Bronchial epithelial cell (primary cell): ENCODE measurements around the gene OR5V1. TPM values are rescaled to one million over a fixed set of nuclear protein-coding genes. Genes with fewer than 3 reads are reported as not detected.
"Not testable (repeated sequence)": the region's sequence is repeated elsewhere in the genome, so short reads cannot be mapped to it uniquely, and the experiment has no call there.

Experiments
- DNase-seq: peaks from one replicate; pipeline ENCODE4 v3.0.0-alpha.2; 2010; ENCODE audit warnings: low read depth
- FAIRE-seq: peaks from 2 replicates; lab custom pipeline; 2011; peaks lifted over from hg19 to GRCh38; lab: Jason Lieb, UNC
- H3K27me3 ChIP-seq: 2 replicates; pipeline ENCODE4 v1.5.1; 2011; ENCODE audit warnings: low read length; ENCODE audit not compliant: control insufficient read depth, insufficient read depth
- H3K36me3 ChIP-seq: 2 replicates; pipeline ENCODE4 v1.5.1; 2011; ENCODE audit warnings: low read length; ENCODE audit not compliant: control insufficient read depth, insufficient read depth
- H3K4me3 ChIP-seq: 2 replicates; pipeline ENCODE4 v1.5.1; 2011; ENCODE audit warnings: mild to moderate bottlenecking, low read depth, low read length, control low read depth
- total RNA-seq: library from RNA; depleted of rRNA; stranded (reverse); fragments of >200 nt; gene quantifications from 2 replicates; pipeline ENCODE4 v1.2.1, GENCODE V29; 2014
- TF ChIP-seq, protein P1 (sequence below): IDR thresholded peaks from 2 replicates; pipeline ENCODE4 v1.5.1; 2011; ENCODE audit warnings: mild to moderate bottlenecking, moderate library complexity, low read length, control low read depth, inconsistent platforms; ENCODE audit not compliant: insufficient read depth, severe bottlenecking

OR5V1 gene
- total RNA-seq, 1 donor from 2014 or later = not detected

DNA sequence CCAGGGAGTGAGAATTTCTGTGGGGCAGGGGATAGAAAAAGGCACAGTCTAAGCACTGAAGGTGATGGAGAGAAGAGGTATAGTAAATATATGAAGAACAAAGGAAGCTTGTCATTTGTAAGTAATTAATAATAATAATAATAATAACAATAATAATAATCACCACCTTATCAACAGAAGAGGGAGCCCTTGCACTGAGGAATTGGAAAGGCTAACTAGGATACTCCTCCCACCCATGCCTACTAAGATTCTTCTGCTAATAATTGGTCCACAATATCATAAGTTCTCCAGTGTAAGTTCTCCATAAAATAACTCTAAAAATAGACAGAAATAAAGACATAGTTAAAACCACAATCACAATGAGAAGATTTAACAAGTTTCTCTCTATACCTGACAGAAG is 7.3 kb upstream of the OR5V1 start:
- DNase-seq = peak; percentile 49
- no peak for FAIRE-seq
- Histone ChIP-seq H3K4me3 (no peak overlapping the region), H3K36me3 (no peaks in the 10 kb centered on the region), H3K27me3 (no peaks in the 10 kb centered on the region)
- TF ChIP-seq, protein P1, sequence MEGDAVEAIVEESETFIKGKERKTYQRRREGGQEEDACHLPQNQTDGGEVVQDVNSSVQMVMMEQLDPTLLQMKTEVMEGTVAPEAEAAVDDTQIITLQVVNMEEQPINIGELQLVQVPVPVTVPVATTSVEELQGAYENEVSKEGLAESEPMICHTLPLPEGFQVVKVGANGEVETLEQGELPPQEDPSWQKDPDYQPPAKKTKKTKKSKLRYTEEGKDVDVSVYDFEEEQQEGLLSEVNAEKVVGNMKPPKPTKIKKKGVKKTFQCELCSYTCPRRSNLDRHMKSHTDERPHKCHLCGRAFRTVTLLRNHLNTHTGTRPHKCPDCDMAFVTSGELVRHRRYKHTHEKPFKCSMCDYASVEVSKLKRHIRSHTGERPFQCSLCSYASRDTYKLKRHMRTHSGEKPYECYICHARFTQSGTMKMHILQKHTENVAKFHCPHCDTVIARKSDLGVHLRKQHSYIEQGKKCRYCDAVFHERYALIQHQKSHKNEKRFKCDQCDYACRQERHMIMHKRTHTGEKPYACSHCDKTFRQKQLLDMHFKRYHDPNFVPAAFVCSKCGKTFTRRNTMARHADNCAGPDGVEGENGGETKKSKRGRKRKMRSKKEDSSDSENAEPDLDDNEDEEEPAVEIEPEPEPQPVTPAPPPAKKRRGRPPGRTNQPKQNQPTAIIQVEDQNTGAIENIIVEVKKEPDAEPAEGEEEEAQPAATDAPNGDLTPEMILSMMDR = peak; percentile 32

DNA sequence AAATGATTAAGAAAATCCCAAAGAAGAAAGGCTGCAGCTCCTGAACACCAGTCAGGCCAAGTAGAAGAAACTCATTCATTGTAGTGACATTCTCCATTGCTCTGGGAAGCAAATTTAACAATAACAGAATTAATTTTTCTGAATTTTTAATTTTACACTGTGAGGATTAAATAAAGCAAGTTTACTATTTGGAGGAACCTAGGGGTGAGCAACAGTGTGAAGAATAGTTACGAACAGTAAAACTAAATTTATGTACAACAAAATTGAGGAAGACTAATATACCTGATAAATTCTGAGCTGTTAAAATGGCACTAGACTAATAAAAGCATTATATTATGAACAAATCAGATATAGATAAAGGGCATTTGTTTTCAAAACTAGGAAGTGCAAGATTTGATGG is 6.5 kb upstream of the OR5V1 start, which contains the start of gene OR12D3:
Gene OR12D3 (minus strand): TSS at position 101 of the 400 bp plus-strand sequence. CDS start 4 bp downstream, at position 97.
- no peaks in the 10 kb centered on the region for H3K27me3 ChIP-seq
- FAIRE-seq (no peak), DNase-seq (no peak)
- H3K4me3 ChIP-seq = no peak within 1 kb of the TSS
- H3K36me3 ChIP-seq = no peaks in the 10 kb centered on the region
- TF ChIP-seq, protein P1 = no peak

DNA sequence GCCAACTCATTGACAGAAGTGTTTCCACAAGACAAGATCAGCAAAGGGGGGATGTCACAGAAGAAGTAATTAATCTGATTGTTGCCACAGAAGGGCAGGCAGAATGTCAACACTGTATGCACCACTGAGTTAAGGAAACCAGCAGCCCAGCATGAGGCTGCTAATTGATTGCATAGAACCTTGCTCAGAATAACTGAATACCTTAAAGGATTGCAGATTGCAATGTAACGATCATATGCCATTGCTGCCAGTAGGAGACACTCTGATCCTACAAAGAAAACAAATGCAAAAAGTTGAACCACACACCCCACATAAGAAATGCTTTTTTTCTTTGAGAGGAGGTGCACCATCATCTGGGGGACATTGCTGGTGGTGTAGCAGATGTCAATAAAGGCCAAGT is 13.1 kb downstream of the OR5V1 start:
- DNase-seq = no peak
- no peaks in the 10 kb centered on the region for H3K27me3 ChIP-seq
- TF ChIP-seq, protein P1 = no peak
- H3K4me3 ChIP-seq = no peak overlapping the region
- no peaks in the 10 kb centered on the region for H3K36me3 ChIP-seq
- FAIRE-seq = no peak

DNA sequence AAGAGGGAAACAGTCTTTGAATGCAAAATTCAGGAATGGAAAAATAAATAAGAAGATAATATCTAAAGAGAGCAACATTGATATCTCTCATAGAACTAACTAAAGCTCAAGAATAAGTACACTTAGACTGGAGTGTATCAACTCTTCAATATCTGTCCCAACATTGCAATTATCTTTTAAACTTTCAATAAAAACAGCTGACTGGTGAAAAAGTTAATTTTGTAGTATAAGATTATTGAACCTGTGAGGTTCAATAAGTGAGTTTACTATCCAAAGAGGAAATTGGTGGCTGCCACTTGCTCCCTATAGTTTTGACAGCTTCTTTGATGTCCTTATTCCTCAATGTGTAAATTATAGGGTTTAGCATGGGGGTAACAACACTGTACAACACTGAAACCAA is 13.7 kb downstream of the OR5V1 start:
- no peak for DNase-seq
- Histone ChIP-seq H3K27me3 (no peaks in the 10 kb centered on the region), H3K36me3 (no peaks in the 10 kb centered on the region), H3K4me3 (no peak overlapping the region)
- TF ChIP-seq, protein P1 = no peak
- FAIRE-seq = no peak

DNA sequence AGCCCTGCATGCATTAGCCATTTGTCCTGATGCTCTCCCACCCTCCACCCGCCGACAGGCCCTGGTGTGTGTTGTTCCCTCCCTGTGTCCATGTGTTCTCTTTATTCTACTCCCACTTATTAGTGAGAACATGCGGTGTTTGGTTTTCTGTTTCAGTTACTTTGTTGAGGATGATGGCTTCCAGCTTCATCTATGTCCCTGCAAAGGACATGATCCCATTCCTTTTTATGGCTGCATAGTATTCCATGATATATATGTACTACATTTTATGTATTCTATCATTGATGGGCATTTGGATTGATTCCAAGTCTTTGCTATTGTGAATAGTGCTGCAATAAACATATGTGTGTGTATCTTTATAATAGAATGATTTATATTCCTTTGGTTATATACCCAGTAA is 19.3 kb downstream of the OR5V1 start:
- H3K36me3 ChIP-seq, H3K27me3 ChIP-seq, FAIRE-seq, H3K4me3 ChIP-seq, DNase-seq: not testable (repeated sequence)

DNA sequence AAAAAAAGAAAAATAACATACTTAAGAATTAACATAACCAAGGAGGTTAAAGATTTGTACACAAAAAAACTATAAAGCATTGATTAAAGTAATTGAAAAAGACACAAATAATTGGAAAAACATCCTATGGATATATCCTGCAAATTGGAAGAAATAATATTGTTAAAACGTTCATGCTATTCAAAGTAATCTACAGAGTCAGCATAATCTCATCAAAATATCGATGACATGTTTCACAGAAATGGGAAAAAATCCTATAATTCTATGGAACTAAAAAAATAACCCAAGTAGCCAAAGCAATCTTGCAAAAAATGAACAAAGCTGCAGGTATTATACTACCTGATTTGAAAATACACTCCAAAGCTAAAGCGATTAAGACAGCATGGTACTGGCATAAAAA is 23.3 kb downstream of the OR5V1 start:
- Histone ChIP-seq H3K4me3 (no peak overlapping the region), H3K36me3 (no peaks in the 10 kb centered on the region), H3K27me3 (no peaks in the 10 kb centered on the region)
- TF ChIP-seq, protein P1 = no peak
- FAIRE-seq = no peak
- no peak for DNase-seq
